Prostate gland (tissue), 2 donors: Measurements from ENCODE around the gene SIGLEC1.

Source experiments
- CTCF ChIP-seq, 4 experiments: fragments of 200-600 bp in 2 of 4; fragments of 450-650 bp in 2 of 4; sonication (generic) in 2 of 4; IDR thresholded peaks; 1 replicate in 3 of 4; 2 replicates in 1 of 4; pipeline ENCODE4 v1.5.1; 2016 to 2019; ENCODE audit warnings: antibody characterized with exemption in 4 of 4, mild to moderate bottlenecking in 2 of 4, moderate library complexity in 2 of 4
- POLR2A ChIP-seq: fragments of 450-650 bp; IDR thresholded peaks from one replicate; pipeline ENCODE4 v1.6.1; 2016; ENCODE audit warnings: antibody characterized with exemption, mild to moderate bottlenecking

GRCh38 chr20:3693376-3693775 is 19.0 kb downstream of the SIGLEC1 start:
- TF ChIP-seq CTCF (IDR thresholded peaks at IDR 0.05), result no peak
- no peak for TF ChIP-seq POLR2A
